Panc1 (cell line): ENCODE results near the gene NFAT5.

Experiments
- POLR2AphosphoS5 ChIP-seq: IDR thresholded peaks from 2 replicates; pipeline ENCODE4 v1.6.1; 2012; ENCODE audit warnings: mild to moderate bottlenecking, low read depth, low read length, moderate library complexity
- SIN3A ChIP-seq: IDR thresholded peaks from 2 replicates; pipeline ENCODE4 v1.6.1; 2012; ENCODE audit warnings: low read depth, mild to moderate bottlenecking, low read length, moderate library complexity, borderline replicate concordance; ENCODE audit not compliant: insufficient read depth
- TCF7L2 ChIP-seq: IDR thresholded peaks from 2 replicates; pipeline ENCODE4 v1.6.1; 2011; ENCODE audit warnings: mild to moderate bottlenecking, low read depth, low read length, inconsistent platforms
- TF ChIP-seq, protein P1 (sequence below): fragments of 450-650 bp; IDR thresholded peaks from 2 replicates; pipeline ENCODE4 v1.5.1; 2017; ENCODE audit warnings: mild to moderate bottlenecking
- TF ChIP-seq, protein P2 (sequence below), 2 experiments: IDR thresholded peaks; 2 replicates each; pipeline ENCODE4 v1.6.1; 2011 to 2012; ENCODE audit warnings: low read depth in 2 of 2, control low read depth in 1 of 2, low read length in 1 of 2, mild to moderate bottlenecking in 1 of 2, moderate library complexity in 1 of 2; ENCODE audit not compliant: insufficient read depth in 1 of 2

DNA sequence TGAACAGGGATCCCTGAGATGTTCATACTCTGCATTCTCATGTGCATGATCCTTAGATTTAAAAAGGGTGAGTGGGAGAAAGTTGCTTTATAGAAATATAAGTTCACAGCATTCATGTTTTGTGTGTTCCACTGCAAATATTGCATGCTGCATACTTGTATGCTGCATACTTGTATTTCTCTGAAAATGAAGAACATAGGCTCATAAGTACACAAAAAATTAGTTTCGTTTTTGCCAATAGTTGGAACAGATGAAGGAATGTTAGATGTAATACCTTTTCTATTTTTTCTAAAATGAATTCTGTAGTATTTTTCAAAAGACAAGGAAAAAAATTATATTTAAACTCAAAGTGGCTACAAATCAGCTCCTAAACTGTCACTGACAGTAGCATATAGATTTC lies 79.0 kb downstream of the NFAT5 start:
- TF ChIP-seq, protein P1, sequence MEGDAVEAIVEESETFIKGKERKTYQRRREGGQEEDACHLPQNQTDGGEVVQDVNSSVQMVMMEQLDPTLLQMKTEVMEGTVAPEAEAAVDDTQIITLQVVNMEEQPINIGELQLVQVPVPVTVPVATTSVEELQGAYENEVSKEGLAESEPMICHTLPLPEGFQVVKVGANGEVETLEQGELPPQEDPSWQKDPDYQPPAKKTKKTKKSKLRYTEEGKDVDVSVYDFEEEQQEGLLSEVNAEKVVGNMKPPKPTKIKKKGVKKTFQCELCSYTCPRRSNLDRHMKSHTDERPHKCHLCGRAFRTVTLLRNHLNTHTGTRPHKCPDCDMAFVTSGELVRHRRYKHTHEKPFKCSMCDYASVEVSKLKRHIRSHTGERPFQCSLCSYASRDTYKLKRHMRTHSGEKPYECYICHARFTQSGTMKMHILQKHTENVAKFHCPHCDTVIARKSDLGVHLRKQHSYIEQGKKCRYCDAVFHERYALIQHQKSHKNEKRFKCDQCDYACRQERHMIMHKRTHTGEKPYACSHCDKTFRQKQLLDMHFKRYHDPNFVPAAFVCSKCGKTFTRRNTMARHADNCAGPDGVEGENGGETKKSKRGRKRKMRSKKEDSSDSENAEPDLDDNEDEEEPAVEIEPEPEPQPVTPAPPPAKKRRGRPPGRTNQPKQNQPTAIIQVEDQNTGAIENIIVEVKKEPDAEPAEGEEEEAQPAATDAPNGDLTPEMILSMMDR: no peak
- TF ChIP-seq SIN3A: no peak
- TF ChIP-seq, protein P2, sequence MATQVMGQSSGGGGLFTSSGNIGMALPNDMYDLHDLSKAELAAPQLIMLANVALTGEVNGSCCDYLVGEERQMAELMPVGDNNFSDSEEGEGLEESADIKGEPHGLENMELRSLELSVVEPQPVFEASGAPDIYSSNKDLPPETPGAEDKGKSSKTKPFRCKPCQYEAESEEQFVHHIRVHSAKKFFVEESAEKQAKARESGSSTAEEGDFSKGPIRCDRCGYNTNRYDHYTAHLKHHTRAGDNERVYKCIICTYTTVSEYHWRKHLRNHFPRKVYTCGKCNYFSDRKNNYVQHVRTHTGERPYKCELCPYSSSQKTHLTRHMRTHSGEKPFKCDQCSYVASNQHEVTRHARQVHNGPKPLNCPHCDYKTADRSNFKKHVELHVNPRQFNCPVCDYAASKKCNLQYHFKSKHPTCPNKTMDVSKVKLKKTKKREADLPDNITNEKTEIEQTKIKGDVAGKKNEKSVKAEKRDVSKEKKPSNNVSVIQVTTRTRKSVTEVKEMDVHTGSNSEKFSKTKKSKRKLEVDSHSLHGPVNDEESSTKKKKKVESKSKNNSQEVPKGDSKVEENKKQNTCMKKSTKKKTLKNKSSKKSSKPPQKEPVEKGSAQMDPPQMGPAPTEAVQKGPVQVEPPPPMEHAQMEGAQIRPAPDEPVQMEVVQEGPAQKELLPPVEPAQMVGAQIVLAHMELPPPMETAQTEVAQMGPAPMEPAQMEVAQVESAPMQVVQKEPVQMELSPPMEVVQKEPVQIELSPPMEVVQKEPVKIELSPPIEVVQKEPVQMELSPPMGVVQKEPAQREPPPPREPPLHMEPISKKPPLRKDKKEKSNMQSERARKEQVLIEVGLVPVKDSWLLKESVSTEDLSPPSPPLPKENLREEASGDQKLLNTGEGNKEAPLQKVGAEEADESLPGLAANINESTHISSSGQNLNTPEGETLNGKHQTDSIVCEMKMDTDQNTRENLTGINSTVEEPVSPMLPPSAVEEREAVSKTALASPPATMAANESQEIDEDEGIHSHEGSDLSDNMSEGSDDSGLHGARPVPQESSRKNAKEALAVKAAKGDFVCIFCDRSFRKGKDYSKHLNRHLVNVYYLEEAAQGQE (IDR thresholded peaks at IDR 0.05; ENCODE audit: insufficient read depth in 1 of 2, low read depth in 2 of 2, low read length in 1 of 2): no peak
- no peak for TF ChIP-seq TCF7L2
- TF ChIP-seq POLR2AphosphoS5: no peak
